ENCODE measurements around the gene CEMP1.

DNA sequence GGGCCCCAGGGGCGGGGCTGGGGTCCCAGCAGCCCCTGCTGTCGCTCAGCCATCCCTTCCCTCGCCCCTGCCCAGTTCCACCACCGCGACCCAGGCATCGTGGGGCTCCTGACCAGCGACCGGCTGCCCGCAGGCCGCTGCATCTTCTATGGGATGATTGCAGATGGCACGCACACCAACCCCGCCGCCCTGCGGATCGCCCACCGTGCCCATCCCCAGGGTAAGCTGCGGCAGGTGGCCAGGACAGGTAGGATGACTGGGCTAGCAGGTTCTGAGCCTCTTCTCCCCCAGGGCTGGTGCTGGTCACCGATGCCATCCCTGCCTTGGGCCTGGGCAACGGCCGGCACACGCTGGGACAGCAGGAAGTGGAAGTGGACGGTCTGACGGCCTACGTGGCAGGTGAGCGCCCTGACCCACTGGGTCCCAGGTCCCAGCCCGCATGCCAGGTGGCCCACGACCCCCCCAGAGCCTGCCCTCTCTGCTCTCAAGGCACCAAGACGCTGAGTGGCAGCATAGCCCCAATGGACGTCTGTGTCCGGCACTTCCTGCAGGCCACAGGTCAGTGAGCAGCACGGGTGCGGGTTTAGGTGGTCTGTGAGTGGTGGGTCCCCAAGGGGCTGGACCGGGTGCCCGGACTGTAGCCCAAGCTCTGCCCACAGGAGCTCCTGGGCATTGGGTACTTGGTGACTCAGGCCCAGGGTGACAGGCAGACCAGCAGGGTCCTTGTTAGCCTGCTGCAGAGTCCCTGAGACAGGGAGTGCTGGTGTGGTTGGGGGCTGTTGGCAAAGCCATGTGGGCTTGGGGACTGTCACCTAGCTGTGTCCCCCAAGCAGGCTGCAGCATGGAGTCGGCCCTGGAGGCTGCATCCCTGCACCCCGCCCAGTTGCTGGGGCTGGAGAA is 2.8 kb downstream of the CEMP1 start:
- TF ChIP-seq EZH2 (IDR thresholded peaks at IDR 0.05; ENCODE audit: low read depth, unreplicated experiment) (no peak), POLR2AphosphoS5 (IDR thresholded peaks at IDR 0.05; ENCODE audit: low read depth) (no peak)
- TF ChIP-seq, protein P1, sequence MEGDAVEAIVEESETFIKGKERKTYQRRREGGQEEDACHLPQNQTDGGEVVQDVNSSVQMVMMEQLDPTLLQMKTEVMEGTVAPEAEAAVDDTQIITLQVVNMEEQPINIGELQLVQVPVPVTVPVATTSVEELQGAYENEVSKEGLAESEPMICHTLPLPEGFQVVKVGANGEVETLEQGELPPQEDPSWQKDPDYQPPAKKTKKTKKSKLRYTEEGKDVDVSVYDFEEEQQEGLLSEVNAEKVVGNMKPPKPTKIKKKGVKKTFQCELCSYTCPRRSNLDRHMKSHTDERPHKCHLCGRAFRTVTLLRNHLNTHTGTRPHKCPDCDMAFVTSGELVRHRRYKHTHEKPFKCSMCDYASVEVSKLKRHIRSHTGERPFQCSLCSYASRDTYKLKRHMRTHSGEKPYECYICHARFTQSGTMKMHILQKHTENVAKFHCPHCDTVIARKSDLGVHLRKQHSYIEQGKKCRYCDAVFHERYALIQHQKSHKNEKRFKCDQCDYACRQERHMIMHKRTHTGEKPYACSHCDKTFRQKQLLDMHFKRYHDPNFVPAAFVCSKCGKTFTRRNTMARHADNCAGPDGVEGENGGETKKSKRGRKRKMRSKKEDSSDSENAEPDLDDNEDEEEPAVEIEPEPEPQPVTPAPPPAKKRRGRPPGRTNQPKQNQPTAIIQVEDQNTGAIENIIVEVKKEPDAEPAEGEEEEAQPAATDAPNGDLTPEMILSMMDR (conservative IDR thresholded peaks at IDR 0.05; ENCODE audit: low read depth in 2 of 2), result no peak

Measured in GM23338 (cell line).